ENCODE measurements around the gene TP63. TPM values are rescaled to one million over a fixed set of nuclear protein-coding genes. Genes with fewer than 3 reads are reported as not detected.
A peak's percentile ranks its signal among the peaks of the same experiment; 100 is the strongest.

TP63 gene
- total RNA-seq, 1 donor from 2014 or later: 144 TPM

- Histone ChIP-seq H3K4me1 (no peaks in the 10 kb centered on the region), H3K36me3 (no peaks in the 10 kb centered on the region), H3K27me3 (no peaks in the 10 kb centered on the region), H3K4me3 (no peak overlapping the region), H3K9me3 (no peaks in the 10 kb centered on the region), H3K27ac (no peak overlapping the region)
- no peak for DNase-seq (ENCODE audit: extremely low spot score in 2 of 2)
- intact Hi-C loops (cut with DNase I): loop anchor here (1.0 kb wide), 1 partner anchor 24 kb away; no protein-coding TSS in a partner anchor
- TF ChIP-seq CTCF (IDR thresholded peaks at IDR 0.05) (no peak), POLR2A (IDR thresholded peaks at IDR 0.05) (no peak), POLR2AphosphoS5 (IDR thresholded peaks at IDR 0.05; ENCODE audit: insufficient read depth in 1 of 2, low read depth in 1 of 2) (peak in 1 of 2 donors; percentile 49)
These were observed 313.3 kb downstream of the TP63 start for GRCh38 chr3:189944285-189945145.

GRCh38 chr3:189945935-189946709 is 314.9 kb downstream of the TP63 start:
- H3K36me3 ChIP-seq: no peaks in the 10 kb centered on the region
- H3K4me1 ChIP-seq: peaks cover 10% of the 10 kb centered on the region
- H3K27me3 ChIP-seq: no peaks in the 10 kb centered on the region
- no peak overlapping the region for H3K4me3 ChIP-seq
- no peaks in the 10 kb centered on the region for H3K9me3 ChIP-seq
- intact Hi-C loops (cut with DNase I): no loop called here
- no peak for TF ChIP-seq CTCF (IDR thresholded peaks at IDR 0.05)
- H3K27ac ChIP-seq: no peak overlapping the region
- no peak for DNase-seq (ENCODE audit: extremely low spot score in 2 of 2)

MicroRNAs within 50 kb of the gene (microRNA counts, 767-probe panel; counts per million panel counts)
- 238 to 261 counts per million in 2 donors for microRNA hsa-miR-944

Small RNAs within 50 kb of the gene (microRNA-seq; reads per million reads assigned to microRNA genes)
- 169 reads per million, percentile 60 among the genes with 10 or more reads in this experiment for gene MIR944 (ENCODE audit: borderline number of aligned reads, borderline replicate concordance)

Small RNAs within 50 kb of the gene (small RNA-seq; reads per million reads assigned to genes)
- not detected for gene AC078809.1
- 7.1 reads per million, percentile 90 among the genes with 10 or more reads in this experiment for gene MIR944
